Measurements from ENCODE around the gene PLA2G4E.

The PLA2G4E gene

DNA sequence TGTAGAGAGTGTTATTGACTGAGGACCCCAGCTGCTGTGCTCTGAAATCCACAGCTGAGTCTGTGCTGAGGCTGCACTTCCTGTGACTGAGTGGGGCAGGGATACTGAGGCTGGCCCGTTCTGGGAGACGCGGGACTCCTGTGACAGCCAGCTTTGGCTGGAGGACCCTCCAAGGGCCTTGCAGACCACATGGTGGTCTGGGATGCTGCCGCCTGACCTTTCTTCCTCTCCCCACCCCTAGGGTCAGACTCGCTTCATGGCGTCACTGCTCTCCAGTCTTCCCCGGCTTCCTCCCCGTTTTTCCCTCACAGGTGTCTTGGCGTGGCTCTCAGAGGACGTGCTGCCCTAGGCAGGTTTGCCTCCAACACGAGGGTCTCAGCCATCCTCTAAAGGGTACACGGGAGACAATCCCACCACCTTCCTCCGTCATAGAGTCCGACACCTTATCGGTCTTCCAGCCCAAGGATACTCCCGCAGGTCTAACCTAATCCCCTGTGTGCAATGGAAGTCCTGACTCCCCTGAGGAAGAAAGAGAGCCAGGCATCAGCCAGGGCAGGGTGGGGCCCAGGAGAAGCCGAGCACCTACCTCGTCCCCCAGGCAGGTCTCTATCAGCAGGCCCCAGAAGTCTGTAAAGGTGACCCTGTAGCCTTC, 28.6 kb downstream of the PLA2G4E start:
- no peak for DNase-seq (ENCODE audit: low read depth)

DNA sequence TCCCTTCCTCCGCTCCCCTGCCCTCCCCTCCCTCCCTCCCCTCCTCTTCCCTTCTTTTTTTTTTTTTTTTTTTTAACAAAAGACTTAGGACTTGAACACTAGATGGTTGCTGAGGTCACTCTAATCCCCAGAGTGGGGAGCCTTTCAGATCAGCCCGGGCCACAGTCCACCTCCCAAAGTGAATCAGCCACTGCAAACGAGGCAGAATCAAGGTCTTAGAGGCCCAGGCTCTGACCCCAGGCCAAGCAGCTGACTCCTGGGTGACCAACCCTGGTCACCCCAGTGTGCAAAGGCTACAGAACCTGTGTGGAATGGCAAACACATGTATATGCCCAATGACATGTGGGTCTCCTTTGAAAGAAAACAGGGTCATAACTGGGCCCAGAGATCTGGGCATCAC, 30.2 kb downstream of the PLA2G4E start:
- no peak for DNase-seq (ENCODE audit: low read depth)

- DNase-seq (ENCODE audit: low read depth): no peak
Measured at GRCh38 chr15:41990243-41990605, 30.6 kb downstream of the PLA2G4E start.

DNA sequence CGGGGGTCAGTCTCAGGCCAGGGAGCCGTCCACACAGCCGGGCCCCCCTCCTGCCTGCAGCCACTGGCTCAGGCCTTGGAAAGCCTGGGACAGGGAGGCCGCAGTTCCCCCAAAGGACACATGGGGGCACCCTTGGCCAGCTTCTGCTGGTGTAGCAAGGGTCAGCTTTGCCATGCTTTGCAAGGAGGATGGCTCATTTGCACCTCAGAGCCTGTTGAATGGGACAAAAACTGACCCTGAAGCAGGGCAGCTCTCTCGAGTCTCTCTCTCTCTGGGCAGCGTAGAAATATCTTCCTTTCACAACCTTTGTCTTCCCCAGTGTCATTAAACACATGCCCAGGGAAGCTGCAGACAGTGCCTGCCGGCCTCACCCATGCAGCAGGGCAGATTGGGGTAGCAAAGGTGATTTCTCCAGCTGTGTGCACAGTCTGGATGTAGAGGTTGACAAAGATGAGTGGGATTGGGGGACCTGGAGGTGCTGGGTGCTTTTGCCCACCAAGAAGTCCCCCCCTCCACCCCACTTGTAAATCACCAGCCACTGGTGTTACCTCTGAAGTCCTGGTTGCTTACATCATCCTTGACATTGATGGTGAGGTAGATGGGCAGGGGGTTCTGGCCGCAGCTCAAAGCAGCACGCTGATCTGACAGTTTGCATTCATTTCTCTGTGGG, 31.1 kb downstream of the PLA2G4E start:
- peak; percentile 75 for DNase-seq (ENCODE audit: low read depth)

- DNase-seq (ENCODE audit: low read depth): no peak
Measured at GRCh38 chr15:41988896-41989572, 31.8 kb downstream of the PLA2G4E start.

DNA sequence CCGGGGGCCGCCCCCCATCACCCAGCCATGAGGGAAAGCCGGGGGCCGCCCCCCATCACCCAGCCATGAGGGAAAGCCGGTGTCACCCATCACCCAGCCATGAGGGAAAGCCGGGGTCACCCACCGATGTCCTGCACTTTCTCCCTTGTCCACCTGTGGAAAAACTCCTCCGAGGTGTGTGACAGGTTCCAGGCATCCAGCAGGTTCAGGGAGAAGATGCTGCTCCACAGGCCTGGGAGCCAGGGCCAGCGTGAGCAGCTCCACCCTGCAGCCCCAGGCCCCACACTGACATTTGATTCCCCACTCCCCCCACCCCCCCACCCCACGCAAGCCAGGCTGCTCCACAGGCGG, 32.9 kb downstream of the PLA2G4E start:
- DNase-seq (ENCODE audit: low read depth): no peak

GRCh38 chr15:41987246-41987924, 33.5 kb downstream of the PLA2G4E start:
- DNase-seq (ENCODE audit: low read depth): no peak

DNA sequence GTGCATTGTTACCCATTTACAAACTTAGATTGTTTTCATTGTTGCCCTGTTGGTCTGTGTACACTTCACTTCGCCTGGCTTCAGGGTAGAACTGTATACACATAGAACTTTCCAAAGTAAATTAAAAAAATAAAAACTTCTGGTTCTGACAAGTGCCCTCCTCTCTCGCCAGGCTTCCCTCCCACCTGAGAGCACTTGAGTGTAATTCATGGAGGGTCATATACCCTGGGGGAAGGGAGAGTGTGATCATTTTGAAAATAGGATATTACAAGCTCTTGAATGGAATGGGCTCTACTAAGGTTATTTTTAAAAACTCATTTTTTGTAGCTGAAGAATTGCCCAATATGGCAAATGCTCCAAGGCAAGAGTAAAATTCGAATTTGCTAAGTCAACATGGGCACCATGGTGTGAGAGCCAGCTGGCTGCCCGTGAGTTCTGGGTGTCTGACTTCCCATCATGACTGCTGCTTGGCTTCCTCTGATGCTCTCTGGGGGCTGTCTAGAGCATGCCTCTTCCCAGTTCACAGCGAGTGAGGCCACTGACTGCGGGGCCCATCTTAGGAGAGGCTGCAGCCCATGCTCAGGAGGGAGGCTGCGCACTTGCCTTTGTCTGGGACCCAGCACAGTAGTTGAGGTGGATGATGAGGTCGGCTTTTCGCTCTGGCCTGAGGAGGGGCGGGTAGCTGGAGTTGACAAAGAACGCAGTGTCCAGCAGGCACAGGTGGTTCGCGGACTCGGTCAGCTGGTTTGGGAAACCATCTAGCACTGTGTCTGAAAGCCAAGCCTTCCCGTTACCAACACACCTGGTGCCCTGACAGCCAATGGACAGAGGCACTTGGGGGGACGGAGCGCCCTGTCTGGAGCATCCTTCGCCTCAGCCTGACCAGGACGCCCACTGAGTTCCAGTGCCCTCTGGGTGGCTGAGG, 35.3 kb downstream of the PLA2G4E start:
- no peak for DNase-seq (ENCODE audit: low read depth)

DNA sequence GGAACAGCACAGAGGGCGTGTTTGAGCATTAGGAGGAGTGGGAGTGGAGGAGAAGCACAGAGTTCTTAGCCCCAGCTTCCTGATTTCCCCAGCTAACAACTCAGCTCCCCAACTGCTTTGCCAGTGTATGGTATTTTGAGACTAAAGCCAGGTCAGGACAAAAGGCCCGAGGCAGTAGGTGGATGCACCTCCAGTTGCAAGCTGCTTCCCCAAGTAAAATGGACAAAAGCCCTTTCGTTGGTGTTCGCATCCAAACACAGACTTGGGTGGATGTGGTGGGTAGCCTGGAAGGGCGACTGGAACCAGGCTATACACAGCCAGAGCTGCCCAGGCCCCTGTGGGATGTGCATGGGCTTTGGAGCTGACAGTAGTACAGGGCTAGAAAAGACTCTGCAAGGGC, 36.2 kb downstream of the PLA2G4E start:
- no peak for DNase-seq (ENCODE audit: low read depth)

DNA sequence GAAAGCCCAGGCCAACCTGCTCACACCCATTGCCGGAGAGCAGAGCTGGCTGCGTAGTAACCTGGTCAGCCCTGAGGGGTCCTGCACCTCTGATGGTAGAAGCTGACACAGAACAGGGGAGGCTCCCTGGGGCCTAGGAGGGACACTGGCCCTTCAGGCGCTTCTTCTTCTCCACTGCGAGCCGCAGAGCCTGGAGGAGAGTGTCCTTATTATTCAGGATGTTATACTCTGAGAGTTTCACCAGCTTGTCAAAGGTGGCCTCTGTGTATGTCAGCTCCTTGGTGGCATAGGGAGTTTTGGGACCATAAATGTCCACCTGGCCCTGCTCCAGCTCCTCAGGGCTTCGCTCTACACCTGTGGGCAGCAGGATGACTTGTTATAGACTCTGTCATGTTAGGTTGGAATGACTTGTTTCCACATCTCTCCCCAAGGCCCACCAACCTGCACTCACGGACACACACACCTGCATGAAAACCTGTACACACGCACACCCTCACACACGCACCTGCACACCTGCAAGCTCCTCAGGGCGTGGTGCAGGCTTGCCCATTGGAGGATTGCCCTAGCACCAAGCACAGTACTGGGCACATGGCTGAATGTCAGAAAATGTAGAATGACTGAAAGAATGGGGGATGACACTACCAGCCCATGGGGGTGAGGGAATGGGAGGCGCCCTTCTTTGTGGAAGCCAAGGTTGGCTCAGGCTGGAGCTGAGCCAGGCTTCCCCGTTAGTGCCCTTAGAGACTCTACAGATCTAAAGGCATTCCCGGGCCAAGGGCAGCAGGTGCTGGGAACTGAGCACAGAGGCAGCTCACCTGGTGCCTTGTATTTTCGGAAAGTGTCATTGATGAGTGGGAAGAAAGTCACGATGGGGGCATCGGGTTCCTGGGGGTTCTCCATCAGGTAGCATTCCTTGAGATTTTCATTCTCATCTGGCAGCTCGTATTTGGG, 36.9 kb downstream of the PLA2G4E start:
- no peak for DNase-seq (ENCODE audit: low read depth)

DNA sequence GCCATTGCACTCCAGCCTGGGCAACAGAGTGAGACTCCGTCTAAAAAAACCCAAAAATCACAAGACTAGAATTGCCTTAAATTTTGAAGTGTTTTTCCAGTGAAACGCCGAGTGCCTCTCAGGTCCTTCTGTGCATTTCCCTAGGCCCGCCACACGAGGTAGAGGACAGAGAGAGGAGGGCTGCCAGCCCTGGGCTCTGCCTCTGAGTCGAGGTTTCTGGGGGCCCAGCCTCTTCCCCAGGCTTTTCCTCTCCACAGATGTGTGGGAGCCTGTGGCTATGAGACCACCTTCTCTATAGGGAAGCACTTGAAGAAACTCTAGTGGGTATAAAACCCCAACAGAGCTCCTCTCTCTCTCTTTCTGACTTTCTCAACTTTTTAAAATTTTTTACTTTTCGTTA, 37.6 kb downstream of the PLA2G4E start:
- DNase-seq (ENCODE audit: low read depth): no peak

DNA sequence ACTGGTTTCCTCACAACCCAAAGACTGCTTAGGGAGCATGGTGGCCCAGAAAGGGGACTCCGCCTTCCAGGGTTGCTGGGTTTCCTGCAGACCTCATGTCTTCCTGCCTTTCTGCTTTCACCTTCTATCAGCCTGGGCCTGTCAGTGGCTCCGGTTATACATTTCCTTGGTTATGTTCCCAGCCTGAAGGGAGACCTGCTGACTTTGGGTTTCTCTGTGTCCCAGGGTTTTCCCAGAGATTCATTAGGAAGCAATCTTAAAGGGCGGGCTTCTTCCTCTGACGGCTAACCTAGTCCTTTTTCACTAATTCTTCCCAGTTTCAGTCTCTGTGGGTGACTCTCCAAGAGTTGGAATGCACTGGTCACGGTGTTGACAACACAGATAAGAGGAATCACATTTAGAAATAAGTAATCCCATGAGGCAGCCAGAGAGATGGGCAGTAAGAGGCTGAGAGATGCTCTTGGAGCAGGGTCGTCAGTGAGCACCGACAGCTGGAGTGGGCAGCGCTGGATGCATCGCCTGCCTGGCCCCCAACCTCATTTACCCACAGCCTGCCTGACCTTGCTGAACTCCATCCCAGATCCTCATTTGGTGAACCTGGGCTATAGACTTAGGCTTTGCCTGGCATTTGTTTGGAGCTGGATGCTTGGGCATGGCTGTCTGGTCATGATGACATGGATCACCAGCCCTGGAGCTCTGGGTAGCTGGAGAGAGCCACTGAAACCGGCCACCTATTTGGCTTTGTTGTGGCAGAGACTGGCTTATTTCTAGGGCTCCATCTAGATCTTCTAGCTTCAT, 38.5 kb downstream of the PLA2G4E start:
- peak; percentile 39 for DNase-seq (ENCODE audit: low read depth)

GRCh38 chr15:41981371-41982132, 39.3 kb downstream of the PLA2G4E start:
- peak; percentile 33 for DNase-seq (ENCODE audit: low read depth)

- no peak for DNase-seq (ENCODE audit: low read depth)
Measured at GRCh38 chr15:41980654-41981323, 40.1 kb downstream of the PLA2G4E start.

- peak; percentile 19 for DNase-seq (ENCODE audit: low read depth)
Measured at GRCh38 chr15:41979493-41980266, 41.2 kb downstream of the PLA2G4E start.

DNA sequence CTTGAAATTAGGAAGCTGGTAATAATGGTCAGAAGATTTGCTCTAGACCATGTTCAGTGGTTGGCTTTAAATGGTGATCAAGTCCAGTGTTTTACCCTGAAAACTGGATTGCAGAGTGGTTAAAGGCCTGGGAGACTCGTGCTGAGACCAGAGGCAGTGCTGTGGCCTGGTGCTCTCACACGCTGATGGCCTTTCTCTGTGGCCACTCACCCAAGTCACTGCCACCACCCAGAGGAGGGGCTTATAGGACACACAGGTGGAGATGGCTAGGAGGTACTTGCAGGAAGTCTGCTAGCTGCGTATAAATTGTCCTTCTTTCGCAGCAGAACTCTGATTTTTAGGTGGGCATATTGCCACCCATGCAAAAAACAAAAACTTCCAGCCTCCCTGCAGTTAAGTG, 42.3 kb downstream of the PLA2G4E start:
- no peak for DNase-seq (ENCODE audit: low read depth)

- DNase-seq (ENCODE audit: low read depth): no peak
Measured at GRCh38 chr15:41977757-41978383, 43.0 kb downstream of the PLA2G4E start.
